WI38 (cell line): Measurements from ENCODE around the gene GPX3.
A peak's percentile ranks its signal among the peaks of the same experiment; 100 is the strongest.

Source experiments
- H3K4me3 ChIP-seq: 2 replicates; pipeline ENCODE4 v1.5.1; 2011; ENCODE audit warnings: low read depth, mild to moderate bottlenecking, control low read depth, low read length
- CTCF ChIP-seq: IDR thresholded peaks from 2 replicates; pipeline ENCODE4 v1.5.1; 2012; ENCODE audit warnings: low read depth, mild to moderate bottlenecking, control low read depth, low read length

Gene GPX3

DNA sequence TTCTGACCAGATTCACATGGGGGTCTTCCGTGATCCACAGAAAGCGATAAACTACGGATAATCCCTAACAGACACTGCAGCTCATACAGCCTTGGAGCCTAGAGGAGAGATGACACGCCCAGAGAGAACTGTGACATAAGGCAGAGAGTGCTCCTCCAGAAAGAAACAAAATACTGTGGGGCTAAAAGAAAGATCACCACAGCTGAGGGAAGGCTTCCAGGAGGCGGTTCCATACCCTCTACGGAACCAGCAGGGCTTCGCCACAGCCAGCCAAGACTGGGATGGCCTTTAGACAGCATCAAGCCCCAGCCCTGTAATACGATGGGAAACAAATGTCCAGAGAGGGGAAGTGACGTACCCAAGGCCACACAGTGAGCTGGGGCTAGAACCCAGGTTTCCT is 19.3 kb downstream of the GPX3 start:
- TF ChIP-seq CTCF = no peak
- H3K4me3 ChIP-seq = no peak overlapping the region

DNA sequence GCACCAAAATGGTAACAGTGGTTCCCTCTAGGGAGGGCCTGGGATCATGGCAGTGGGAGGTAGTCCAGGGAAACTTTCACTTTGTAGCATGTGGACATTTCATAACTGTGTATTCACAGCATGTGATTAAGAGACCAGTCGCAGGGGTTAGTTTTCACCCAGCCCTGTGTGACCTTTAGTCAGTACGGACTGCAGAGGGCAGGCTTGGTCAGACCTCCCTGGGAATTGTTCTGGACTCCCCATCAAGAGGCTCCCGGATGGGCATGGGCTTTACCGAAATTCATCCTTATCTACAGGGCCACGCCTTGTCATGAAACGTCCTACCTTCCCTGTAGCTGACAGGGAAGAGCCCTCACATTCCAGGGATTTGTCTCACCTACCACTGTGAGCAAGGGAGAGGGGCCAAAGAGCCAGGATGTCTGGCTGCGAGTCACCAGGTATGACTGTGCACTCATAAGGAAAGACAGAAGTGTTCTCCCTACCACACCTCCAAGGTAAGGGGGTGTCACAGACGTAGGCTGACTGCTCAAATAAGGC is 19.9 kb downstream of the GPX3 start:
- H3K4me3 ChIP-seq = no peak overlapping the region
- no peak for TF ChIP-seq CTCF

- no peak overlapping the region for H3K4me3 ChIP-seq
- no peak for TF ChIP-seq CTCF
Measured at GRCh38 chr5:151041577-151042268, 21.3 kb downstream of the GPX3 start.

GRCh38 chr5:151042453-151043093 is 22.2 kb downstream of the GPX3 start:
- TF ChIP-seq CTCF = no peak

DNA sequence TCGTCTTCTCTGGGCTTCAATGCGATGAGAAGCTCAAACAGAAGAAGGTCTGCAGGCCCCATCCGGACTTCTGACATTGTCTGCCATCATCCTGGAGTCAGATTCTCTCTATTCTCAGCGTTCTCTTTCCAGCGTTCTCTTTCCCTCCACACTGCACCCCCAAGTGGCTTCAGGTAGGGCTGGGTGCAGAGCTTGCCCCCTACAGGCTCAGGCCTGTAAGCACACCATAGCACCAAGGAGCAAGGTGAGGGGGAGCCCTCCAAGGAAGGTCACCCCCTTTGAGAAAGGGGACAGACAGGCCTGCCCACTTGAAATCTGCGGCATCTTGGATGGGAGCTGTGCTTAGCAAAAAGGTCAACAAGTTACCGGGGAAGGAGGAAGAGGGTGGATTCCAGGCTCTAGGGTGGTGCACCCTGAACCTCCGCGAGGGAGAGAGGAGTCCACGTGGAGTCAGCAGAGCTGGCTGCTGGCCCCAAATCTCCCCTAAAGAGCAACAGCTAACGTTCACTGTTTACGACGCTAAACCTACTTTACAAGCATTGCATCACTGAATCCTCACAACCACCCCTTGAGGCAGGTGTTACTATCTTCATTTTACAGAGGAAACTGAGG is 27.5 kb downstream of the GPX3 start:
- TF ChIP-seq CTCF = peak; percentile 97
- no peak overlapping the region for H3K4me3 ChIP-seq

More at GRCh38 chr5:151042453-151043093, 22.2 kb downstream of the GPX3 start:
- no peak overlapping the region for H3K4me3 ChIP-seq

GRCh38 chr5:151048526-151048925 is 28.1 kb downstream of the GPX3 start:
- H3K4me3 ChIP-seq = no peak overlapping the region
- peak; percentile 31; the same call in 1 of the 2 replicates for TF ChIP-seq CTCF
